KBM-7 (cell line): ENCODE data around the gene RASGEF1B.

Experiments used
- DNase-seq: peaks from one replicate; pipeline ENCODE4 v3.0.0-alpha.2; 2015
- in situ Hi-C: fragments of 300-500 bp; cut with MboI; formaldehyde crosslinking; loops from 2 replicates; pipeline ENCODE4 v1.14.3; 2020; ENCODE audit warnings: low sequenced_read_pairs, low pct_unique_long_range_greater_than_20kb, mixed read lengths

RASGEF1B gene

DNA sequence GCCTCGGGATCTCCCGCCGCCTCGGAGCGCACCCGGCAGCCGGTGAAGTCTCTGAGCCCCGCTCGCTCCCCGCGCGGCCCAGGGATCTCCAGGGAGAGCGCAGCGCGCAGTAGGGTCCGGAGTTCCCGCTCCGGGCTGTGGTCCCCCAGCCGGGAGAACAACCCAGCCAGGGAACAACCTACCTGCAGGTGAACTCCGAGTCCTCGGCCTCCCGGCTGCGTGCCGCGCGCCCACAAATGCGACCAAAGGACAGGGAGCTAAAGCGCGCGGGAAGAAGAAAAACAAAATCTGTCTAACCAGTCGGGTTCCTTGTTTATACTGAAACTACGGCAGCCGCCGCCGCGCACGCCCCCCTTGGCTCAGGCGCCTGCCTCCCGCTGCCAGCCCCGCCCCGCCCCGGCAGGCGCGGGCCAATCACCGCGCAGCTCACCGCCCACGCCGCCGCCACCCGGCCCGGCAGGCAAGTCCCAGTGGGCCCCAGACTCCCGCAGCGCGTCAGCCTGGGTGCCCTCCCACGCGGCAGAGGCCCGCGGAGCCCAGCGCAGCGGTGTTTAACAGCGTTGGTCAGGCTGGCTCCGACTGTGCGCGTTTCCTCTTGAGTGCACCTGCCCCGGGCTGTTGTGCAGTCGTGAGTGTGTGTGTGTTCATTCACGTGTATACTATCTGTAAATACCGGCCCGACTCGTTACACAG lies at the start of gene RASGEF1B:
Gene RASGEF1B (minus strand): TSS at position 320 of the 693 bp plus-strand sequence. CDS start 12,399 bp downstream, outside the sequence.
- in situ Hi-C loops, result loop anchor here (25.0 kb wide), 1 partner anchor 366 kb away; no protein-coding TSS in a partner anchor
- DNase-seq, result peak; percentile 64

GRCh38 chr4:81519856-81520255 lies 48.1 kb upstream of the RASGEF1B start:
- DNase-seq, result no peak
- in situ Hi-C loops, result no loop called here

DNA sequence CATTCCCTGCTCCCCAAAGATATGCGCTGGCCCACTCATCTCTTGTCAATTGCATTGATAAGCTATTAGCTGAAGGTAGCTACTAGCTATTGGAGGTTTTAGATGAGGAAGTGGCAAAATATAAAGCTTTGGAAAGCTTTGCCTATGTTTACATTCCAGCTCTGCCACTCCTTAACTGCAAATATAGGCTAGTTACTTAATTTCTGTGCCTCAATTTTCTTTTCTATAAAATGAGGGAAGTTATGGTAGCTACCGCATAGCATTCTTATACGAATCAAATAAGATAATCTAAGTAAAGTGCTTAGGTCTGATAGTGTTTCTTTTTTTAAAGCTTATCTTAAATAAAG lies 47.7 kb upstream of the RASGEF1B start:
- DNase-seq, result no peak
- in situ Hi-C loops, result no loop called here

GRCh38 chr4:81518762-81519426 lies 47.2 kb upstream of the RASGEF1B start:
- no peak for DNase-seq
- in situ Hi-C loops, result no loop called here

GRCh38 chr4:81516241-81516640 lies 44.5 kb upstream of the RASGEF1B start:
- no peak for DNase-seq
- in situ Hi-C loops, result no loop called here

GRCh38 chr4:81512757-81513501 lies 41.2 kb upstream of the RASGEF1B start:
- in situ Hi-C loops, result no loop called here
- DNase-seq, result no peak

DNA sequence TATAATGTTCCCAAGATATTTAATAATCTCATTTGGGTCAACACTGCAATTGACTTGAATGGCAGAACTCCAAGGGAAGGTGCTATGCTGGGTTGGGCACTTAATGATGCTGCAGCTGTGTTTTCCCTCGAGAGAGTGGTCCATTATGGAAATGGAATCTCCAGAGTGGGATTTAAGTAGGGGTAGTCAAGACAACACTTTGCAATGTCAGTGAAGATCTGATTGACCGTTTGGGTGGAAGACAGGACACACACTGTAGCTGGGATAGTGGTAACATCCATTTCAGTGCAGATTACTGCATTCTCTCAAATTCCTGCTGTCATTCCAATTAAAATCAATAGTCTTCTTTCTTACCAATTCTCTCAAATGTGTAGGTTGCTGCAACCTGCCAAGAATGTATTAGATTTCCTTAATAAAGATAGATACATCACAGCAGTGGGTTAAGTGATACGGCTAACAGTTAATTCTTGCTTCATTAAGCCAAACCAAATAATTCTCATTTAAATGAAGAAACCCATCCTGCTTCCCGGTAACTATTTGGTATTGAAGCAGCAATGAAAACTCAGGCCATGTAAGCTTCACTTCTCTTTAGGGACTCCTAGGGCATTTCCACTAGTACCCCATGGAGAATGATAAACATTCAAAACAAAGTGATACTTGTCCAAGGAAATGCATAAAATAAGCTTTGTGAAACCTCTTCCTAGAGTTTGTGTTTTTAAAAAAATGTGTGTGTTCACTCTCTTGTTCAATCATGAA lies 40.5 kb upstream of the RASGEF1B start:
- in situ Hi-C loops, result no loop called here
- DNase-seq, result no peak

GRCh38 chr4:81510643-81511178 lies 39.0 kb upstream of the RASGEF1B start:
- DNase-seq, result no peak
- in situ Hi-C loops, result no loop called here

- no peak for DNase-seq
- in situ Hi-C loops, result no loop called here
These were observed 38.1 kb upstream of the RASGEF1B start for GRCh38 chr4:81509822-81510221.

DNA sequence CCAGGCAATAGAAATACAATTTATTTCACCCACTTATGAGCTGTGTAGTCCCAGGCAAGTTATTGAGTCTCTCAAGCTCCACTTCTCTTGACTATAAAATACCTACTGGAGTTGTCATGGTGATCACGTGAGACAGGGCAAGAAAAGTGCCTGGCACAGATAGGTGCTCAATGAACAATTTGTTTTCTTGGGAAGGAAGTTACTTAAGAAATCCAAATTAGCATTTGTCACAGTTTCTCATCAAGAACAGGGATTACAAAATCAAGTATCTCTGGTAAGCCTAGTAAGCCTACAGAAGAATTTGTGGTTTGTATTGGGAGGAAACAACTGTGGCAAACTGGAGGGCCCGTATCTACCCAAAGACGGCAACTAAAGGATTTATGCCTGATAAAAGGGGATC lies 37.5 kb upstream of the RASGEF1B start:
- DNase-seq, result no peak
- in situ Hi-C loops, result no loop called here

GRCh38 chr4:81508411-81509185 lies 36.9 kb upstream of the RASGEF1B start:
- no peak for DNase-seq
- in situ Hi-C loops, result no loop called here

GRCh38 chr4:81507530-81507929 lies 35.8 kb upstream of the RASGEF1B start:
- in situ Hi-C loops, result no loop called here
- DNase-seq, result no peak

GRCh38 chr4:81506731-81507130 lies 35.0 kb upstream of the RASGEF1B start:
- in situ Hi-C loops, result no loop called here
- no peak for DNase-seq

- in situ Hi-C loops, result no loop called here
- DNase-seq, result no peak
These were observed 34.0 kb upstream of the RASGEF1B start for GRCh38 chr4:81505726-81506125.

- in situ Hi-C loops, result no loop called here
- peak; percentile 30 for DNase-seq
These were observed 33.4 kb upstream of the RASGEF1B start for GRCh38 chr4:81505004-81505598.

- in situ Hi-C loops, result no loop called here
- no peak for DNase-seq
These were observed 32.7 kb upstream of the RASGEF1B start for GRCh38 chr4:81504112-81505003.

DNA sequence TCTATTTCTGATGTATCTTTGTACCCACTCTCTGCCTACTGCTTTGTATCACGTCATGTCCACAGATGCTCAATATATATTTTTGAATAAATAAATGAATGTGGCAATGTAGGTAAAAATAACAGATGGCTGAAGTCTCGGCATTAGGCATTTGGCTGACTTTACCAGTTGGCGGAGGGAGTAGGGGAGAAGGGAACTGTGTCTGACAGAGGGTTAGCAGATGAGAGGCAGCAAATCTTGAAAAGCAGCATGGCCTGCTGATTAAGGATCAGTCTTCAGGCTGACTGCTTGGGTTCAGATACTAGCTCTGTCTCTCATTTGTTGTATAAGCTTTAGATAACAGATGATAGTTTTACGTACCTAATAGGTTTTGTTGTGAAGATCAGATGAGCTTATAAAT lies 31.9 kb upstream of the RASGEF1B start:
- DNase-seq, result no peak
- in situ Hi-C loops, result no loop called here
